ENCODE data around the gene HAPLN3. TPM values are rescaled to one million over a fixed set of nuclear protein-coding genes. Genes with fewer than 3 reads are reported as not detected.
"Not testable (repeated sequence)": the region's sequence is repeated elsewhere in the genome, so short reads cannot be mapped to it uniquely, and the experiment has no call there.

Gene HAPLN3
- total RNA-seq, 1 experiment from 2014 or later: 5.0 TPM

- POLR2A ChIA-PET: interaction anchor here (1.0 kb wide), 1 partner anchor 10 kb away, joined by 3 read pairs; no protein-coding TSS in a partner anchor
- no peak overlapping the region for H3K27ac Mint-ChIP-seq (ENCODE audit: low read depth, unreplicated experiment)
- H3K27me3 Mint-ChIP-seq (ENCODE audit: insufficient read depth, unreplicated experiment): no peaks in the 10 kb centered on the region
- H3K4me3 Mint-ChIP-seq (ENCODE audit: unreplicated experiment): no peak overlapping the region
- intact Hi-C loops (cut with micrococcal nuclease): no loop called here
- H3K9me3 Mint-ChIP-seq (ENCODE audit: unreplicated experiment): no peaks in the 10 kb centered on the region
- H3K36me3 Mint-ChIP-seq (ENCODE audit: insufficient read depth, unreplicated experiment): no peaks in the 10 kb centered on the region
- TF ChIP-seq CTCF (IDR thresholded peaks at IDR 0.05; ENCODE audit: unreplicated experiment): no peak
- no peak for DNase-seq (ENCODE audit: unreplicated experiment)
- no TSS peak for BruUV-seq (replicated peaks)
- CTCF ChIA-PET: no interaction called here
- peaks cover 5% of the 10 kb centered on the region for H3K4me1 Mint-ChIP-seq (ENCODE audit: insufficient read depth, unreplicated experiment)
These were observed 35.2 kb upstream of the HAPLN3 start for GRCh38 chr15:88930579-88930978.

GRCh38 chr15:88929358-88930098, 34.2 kb upstream of the HAPLN3 start:
- POLR2A ChIA-PET: interaction anchor here (1.5 kb wide), 1 partner anchor 17 kb away, joined by 4 read pairs; no protein-coding TSS in a partner anchor
- H3K27ac Mint-ChIP-seq (ENCODE audit: low read depth, unreplicated experiment); BruUV-seq (replicated peaks); H3K27me3 Mint-ChIP-seq (ENCODE audit: insufficient read depth, unreplicated experiment); CTCF ChIA-PET; H3K4me1 Mint-ChIP-seq (ENCODE audit: insufficient read depth, unreplicated experiment); H3K4me3 Mint-ChIP-seq (ENCODE audit: unreplicated experiment); intact Hi-C loops (cut with micrococcal nuclease); H3K36me3 Mint-ChIP-seq (ENCODE audit: insufficient read depth, unreplicated experiment); H3K9me3 Mint-ChIP-seq (ENCODE audit: unreplicated experiment): not testable (repeated sequence)
- peak; percentile 23 for DNase-seq (ENCODE audit: unreplicated experiment)

DNA sequence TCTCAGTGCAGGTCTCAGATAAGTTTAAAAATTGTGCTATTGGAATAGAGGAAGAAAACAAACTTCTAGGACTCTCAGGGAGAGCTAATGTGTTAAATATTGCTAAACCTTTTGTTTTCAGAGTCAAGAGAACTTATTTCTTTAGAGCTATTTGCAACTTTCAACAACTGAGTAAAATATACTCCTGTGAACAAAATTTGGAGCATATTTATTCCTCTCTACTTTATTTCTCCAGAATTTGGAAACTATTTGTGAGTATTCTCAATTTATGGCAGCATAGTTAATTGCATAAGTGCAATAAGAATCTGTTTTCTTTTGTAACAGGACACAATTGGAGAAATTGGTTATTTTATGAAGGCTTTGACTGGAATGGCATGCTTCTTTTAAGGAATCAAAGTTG, 32.8 kb upstream of the HAPLN3 start:
- CTCF ChIA-PET; DNase-seq (ENCODE audit: unreplicated experiment); H3K4me1 Mint-ChIP-seq (ENCODE audit: insufficient read depth, unreplicated experiment); H3K9me3 Mint-ChIP-seq (ENCODE audit: unreplicated experiment); BruUV-seq (replicated peaks); POLR2A ChIA-PET; intact Hi-C loops (cut with micrococcal nuclease); H3K27ac Mint-ChIP-seq (ENCODE audit: low read depth, unreplicated experiment); H3K4me3 Mint-ChIP-seq (ENCODE audit: unreplicated experiment); H3K27me3 Mint-ChIP-seq (ENCODE audit: insufficient read depth, unreplicated experiment); H3K36me3 Mint-ChIP-seq (ENCODE audit: insufficient read depth, unreplicated experiment): not testable (repeated sequence)

DNA sequence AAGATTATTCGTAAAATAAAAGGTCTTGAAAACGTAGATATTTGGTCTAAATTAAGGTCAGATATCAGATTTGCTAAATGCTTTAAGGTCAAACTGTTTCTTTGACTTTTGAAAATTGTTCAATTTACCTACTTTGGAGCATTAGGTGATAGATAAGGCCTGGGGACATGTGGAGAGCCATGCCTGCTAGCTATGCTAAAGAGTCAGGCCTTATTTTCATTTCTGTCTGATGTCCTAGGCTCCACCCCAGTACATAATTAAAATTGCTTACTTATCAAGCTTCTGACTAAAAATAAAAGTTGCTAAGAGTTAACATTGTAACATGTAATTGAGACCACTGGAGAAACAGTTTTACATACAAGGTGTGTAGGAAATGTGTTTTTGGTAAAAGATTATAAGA, 30.3 kb upstream of the HAPLN3 start:
- H3K27ac Mint-ChIP-seq (ENCODE audit: low read depth, unreplicated experiment); DNase-seq (ENCODE audit: unreplicated experiment); H3K4me3 Mint-ChIP-seq (ENCODE audit: unreplicated experiment); H3K36me3 Mint-ChIP-seq (ENCODE audit: insufficient read depth, unreplicated experiment); BruUV-seq (replicated peaks); H3K27me3 Mint-ChIP-seq (ENCODE audit: insufficient read depth, unreplicated experiment); H3K9me3 Mint-ChIP-seq (ENCODE audit: unreplicated experiment); intact Hi-C loops (cut with micrococcal nuclease): not testable (repeated sequence)
- peaks cover 16% of the 10 kb centered on the region for H3K4me1 Mint-ChIP-seq (ENCODE audit: insufficient read depth, unreplicated experiment)
- CTCF ChIA-PET: interaction anchor here (0.9 kb wide), 2 partner anchors 69 to 267 kb away, joined by 3 to 5 read pairs; no protein-coding TSS in a partner anchor
- POLR2A ChIA-PET: interaction anchor here (1.1 kb wide), 1 partner anchor 10 kb away, joined by 4 read pairs; no protein-coding TSS in a partner anchor

GRCh38 chr15:88920892-88921435, 25.6 kb upstream of the HAPLN3 start:
- BruUV-seq (replicated peaks): TSS peak; percentile 72
- peaks cover 34% of the 10 kb centered on the region for H3K4me1 Mint-ChIP-seq (ENCODE audit: insufficient read depth, unreplicated experiment)
- H3K4me3 Mint-ChIP-seq (ENCODE audit: unreplicated experiment); H3K27me3 Mint-ChIP-seq (ENCODE audit: insufficient read depth, unreplicated experiment); H3K36me3 Mint-ChIP-seq (ENCODE audit: insufficient read depth, unreplicated experiment); H3K9me3 Mint-ChIP-seq (ENCODE audit: unreplicated experiment); intact Hi-C loops (cut with micrococcal nuclease): not testable (repeated sequence)
- ChIA-PET CTCF (interaction anchor here (0.6 to 7.7 kb wide), 5 partner anchors 9 to 97 kb away, joined by 3 to 64 read pairs (median 3); no protein-coding TSS in a partner anchor), POLR2A (interaction anchor here (1.2 to 2.9 kb wide), 6 partner anchors 9 to 167 kb away, joined by 3 to 17 read pairs (median 4); partner anchors contain the start of gene ABHD2)
- peak overlapping the region; percentile 79 for H3K27ac Mint-ChIP-seq (ENCODE audit: low read depth, unreplicated experiment)
- peak; percentile 79 for DNase-seq (ENCODE audit: unreplicated experiment)

All from MCF 10A (cell line).